ENCODE results near the gene PDK2.

DNA sequence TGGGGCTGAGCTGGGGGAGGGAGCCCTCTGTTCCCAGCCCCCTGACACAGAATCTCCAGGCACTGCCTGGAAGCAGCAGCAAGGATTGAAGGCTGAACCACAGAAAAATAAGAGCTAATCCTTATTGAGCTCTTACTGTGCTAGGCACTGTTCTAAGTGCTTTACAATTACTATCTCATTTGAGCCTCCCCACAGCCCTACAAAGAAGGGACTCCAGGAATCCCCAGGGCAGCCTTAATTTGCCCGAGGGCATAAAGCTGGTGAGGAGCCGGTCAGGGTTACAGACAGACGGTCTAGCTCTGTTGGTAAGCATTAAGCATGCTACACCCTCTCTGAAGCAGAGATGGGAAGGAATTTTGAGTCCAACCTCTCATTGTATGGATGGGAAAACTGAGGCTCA lies 27.8 kb downstream of the PDK2 start:
- TF ChIP-seq POLR2A (IDR thresholded peaks at IDR 0.05; ENCODE audit: low read length) (no peak), GATA1 (IDR thresholded peaks at IDR 0.05; ENCODE audit: low read depth, low read length) (no peak)

Data from erythroblast (primary cell).